Measurements from ENCODE around the gene CCL24.
"Not testable (repeated sequence)": the region's sequence is repeated elsewhere in the genome, so short reads cannot be mapped to it uniquely, and the experiment has no call there.

DNA sequence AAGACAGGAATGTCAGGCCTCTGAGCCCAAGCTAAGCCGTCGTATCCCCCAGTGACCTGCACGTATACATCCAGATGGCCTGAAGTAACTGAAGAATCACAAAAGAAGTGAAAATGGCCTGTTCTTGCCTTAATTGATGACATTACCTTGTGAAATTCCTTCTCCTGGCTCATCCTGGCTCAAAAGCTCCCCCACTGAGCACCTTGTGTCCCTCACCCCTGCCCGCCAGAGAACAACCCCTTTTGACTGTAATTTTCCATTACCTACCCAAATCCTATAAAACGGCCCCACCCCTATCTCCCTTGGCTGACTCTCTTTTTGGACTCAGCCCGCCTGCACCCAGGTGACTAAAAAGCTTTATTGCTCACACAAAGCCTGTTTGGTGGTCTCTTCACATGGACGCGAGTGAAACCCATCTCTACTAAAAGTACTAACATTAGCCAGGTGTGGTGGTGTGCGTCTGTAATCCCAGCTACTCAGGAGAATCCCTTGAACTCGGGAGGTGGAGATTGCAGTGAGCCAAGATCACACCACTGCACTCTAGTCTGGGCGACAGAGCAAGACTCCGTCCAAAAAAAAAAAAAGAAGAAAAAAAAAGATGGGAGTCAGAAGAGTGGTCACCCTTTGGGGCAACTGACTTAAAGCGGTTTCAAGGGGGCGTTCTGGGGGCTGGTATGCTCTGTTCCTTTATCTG is 25.3 kb downstream of the CCL24 start:
- TF ChIP-seq, protein P1, sequence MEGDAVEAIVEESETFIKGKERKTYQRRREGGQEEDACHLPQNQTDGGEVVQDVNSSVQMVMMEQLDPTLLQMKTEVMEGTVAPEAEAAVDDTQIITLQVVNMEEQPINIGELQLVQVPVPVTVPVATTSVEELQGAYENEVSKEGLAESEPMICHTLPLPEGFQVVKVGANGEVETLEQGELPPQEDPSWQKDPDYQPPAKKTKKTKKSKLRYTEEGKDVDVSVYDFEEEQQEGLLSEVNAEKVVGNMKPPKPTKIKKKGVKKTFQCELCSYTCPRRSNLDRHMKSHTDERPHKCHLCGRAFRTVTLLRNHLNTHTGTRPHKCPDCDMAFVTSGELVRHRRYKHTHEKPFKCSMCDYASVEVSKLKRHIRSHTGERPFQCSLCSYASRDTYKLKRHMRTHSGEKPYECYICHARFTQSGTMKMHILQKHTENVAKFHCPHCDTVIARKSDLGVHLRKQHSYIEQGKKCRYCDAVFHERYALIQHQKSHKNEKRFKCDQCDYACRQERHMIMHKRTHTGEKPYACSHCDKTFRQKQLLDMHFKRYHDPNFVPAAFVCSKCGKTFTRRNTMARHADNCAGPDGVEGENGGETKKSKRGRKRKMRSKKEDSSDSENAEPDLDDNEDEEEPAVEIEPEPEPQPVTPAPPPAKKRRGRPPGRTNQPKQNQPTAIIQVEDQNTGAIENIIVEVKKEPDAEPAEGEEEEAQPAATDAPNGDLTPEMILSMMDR (IDR thresholded peaks at IDR 0.05 in 2 of 3, conservative IDR thresholded peaks at IDR 0.05 in 1 of 3; ENCODE audit: control insufficient read depth in 2 of 3, extremely low read depth in 1 of 3, insufficient read depth in 1 of 3, low read depth in 3 of 3, low read length in 3 of 3): not testable (repeated sequence)
- not testable (repeated sequence) for TF ChIP-seq CHD4 (IDR thresholded peaks at IDR 0.05); YBX1 (IDR thresholded peaks at IDR 0.05); ZNF274 (IDR thresholded peaks at IDR 0.05; ENCODE audit: insufficient read depth, insufficient read length); SP1 (IDR thresholded peaks at IDR 0.05; ENCODE audit: low read depth, low read length)
- TF ChIP-seq, protein P2, sequence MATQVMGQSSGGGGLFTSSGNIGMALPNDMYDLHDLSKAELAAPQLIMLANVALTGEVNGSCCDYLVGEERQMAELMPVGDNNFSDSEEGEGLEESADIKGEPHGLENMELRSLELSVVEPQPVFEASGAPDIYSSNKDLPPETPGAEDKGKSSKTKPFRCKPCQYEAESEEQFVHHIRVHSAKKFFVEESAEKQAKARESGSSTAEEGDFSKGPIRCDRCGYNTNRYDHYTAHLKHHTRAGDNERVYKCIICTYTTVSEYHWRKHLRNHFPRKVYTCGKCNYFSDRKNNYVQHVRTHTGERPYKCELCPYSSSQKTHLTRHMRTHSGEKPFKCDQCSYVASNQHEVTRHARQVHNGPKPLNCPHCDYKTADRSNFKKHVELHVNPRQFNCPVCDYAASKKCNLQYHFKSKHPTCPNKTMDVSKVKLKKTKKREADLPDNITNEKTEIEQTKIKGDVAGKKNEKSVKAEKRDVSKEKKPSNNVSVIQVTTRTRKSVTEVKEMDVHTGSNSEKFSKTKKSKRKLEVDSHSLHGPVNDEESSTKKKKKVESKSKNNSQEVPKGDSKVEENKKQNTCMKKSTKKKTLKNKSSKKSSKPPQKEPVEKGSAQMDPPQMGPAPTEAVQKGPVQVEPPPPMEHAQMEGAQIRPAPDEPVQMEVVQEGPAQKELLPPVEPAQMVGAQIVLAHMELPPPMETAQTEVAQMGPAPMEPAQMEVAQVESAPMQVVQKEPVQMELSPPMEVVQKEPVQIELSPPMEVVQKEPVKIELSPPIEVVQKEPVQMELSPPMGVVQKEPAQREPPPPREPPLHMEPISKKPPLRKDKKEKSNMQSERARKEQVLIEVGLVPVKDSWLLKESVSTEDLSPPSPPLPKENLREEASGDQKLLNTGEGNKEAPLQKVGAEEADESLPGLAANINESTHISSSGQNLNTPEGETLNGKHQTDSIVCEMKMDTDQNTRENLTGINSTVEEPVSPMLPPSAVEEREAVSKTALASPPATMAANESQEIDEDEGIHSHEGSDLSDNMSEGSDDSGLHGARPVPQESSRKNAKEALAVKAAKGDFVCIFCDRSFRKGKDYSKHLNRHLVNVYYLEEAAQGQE (IDR thresholded peaks at IDR 0.05; ENCODE audit: low read depth, low read length): not testable (repeated sequence)
- TF ChIP-seq, protein P3, sequence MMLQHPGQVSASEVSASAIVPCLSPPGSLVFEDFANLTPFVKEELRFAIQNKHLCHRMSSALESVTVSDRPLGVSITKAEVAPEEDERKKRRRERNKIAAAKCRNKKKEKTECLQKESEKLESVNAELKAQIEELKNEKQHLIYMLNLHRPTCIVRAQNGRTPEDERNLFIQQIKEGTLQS (IDR thresholded peaks at IDR 0.05; ENCODE audit: borderline replicate concordance, extremely low read depth, low read depth, low read length): not testable (repeated sequence)

Measured in GM12878 (cell line).